SK-N-SH (cell line): Measurements from ENCODE around the gene BTBD18.

Experiments
- CTCF ChIP-seq: fragments of 200-600 bp; sonication (generic); IDR thresholded peaks from 2 replicates; pipeline ENCODE4 v1.6.1; 2017; ENCODE audit warnings: antibody characterized with exemption, mild to moderate bottlenecking, moderate library complexity
- FOXJ3 ChIP-seq: sonication (generic); formaldehyde crosslinking; IDR thresholded peaks from 2 replicates; pipeline ENCODE4 v1.5.1; 2020; ENCODE audit warnings: mild to moderate bottlenecking, missing genetic modification reagents
- GABPA ChIP-seq: IDR thresholded peaks from 2 replicates; pipeline ENCODE4 v1.4.0; 2012; ENCODE audit warnings: low read depth, mild to moderate bottlenecking
- JUND ChIP-seq: IDR thresholded peaks from 2 replicates; pipeline ENCODE4 v1.4.0; 2012
- POLR2AphosphoS5 ChIP-seq: IDR thresholded peaks from 2 replicates; pipeline ENCODE4 v1.6.1; 2012; ENCODE audit warnings: low read depth, low read length
- RAD21 ChIP-seq: IDR thresholded peaks from 2 replicates; pipeline ENCODE4 v1.6.1; 2012; ENCODE audit warnings: mild to moderate bottlenecking, low read length
- REST ChIP-seq: IDR thresholded peaks from 2 replicates; pipeline ENCODE4 v1.6.1; 2012; ENCODE audit warnings: mild to moderate bottlenecking, low read depth, low read length, moderate library complexity
- SIN3A ChIP-seq: IDR thresholded peaks from 2 replicates; pipeline ENCODE4 v1.6.1; 2012; ENCODE audit warnings: low read depth, mild to moderate bottlenecking, low read length, moderate library complexity, borderline replicate concordance
- TAF1 ChIP-seq: IDR thresholded peaks from 2 replicates; pipeline ENCODE4 v1.6.1; 2012; ENCODE audit warnings: low read depth, mild to moderate bottlenecking, low read length, moderate library complexity, borderline replicate concordance
- TCF12 ChIP-seq: IDR thresholded peaks from 2 replicates; pipeline ENCODE4 v1.4.0; 2012
- USF1 ChIP-seq: IDR thresholded peaks from 2 replicates; pipeline ENCODE4 v1.4.0; 2012; ENCODE audit warnings: low read depth, borderline replicate concordance
- YY1 ChIP-seq: IDR thresholded peaks from 2 replicates; pipeline ENCODE4 v1.4.0; 2012; ENCODE audit warnings: low read depth, mild to moderate bottlenecking
- ZBTB33 ChIP-seq: IDR thresholded peaks from 2 replicates; pipeline ENCODE4 v1.4.0; 2012; ENCODE audit warnings: low read depth, borderline replicate concordance

GRCh38 chr11:57761301-57762234, 9.9 kb upstream of the BTBD18 start, which contains the start of gene CTNND1:
- TF ChIP-seq CTCF (no peak), TAF1 (peak; percentile 90; the same call in 1 of the 2 replicates), USF1 (no peak), JUND (0 out of 2 replicates have a peak, but pooled peaks have one; percentile 1), GABPA (no peak), POLR2AphosphoS5 (peak; percentile 97), ZBTB33 (no peak), RAD21 (no peak), TCF12 (peak; percentile 45), YY1 (peak; percentile 84; the same call in 1 of the 2 replicates), REST (0 out of 2 replicates have a peak, but pooled peaks have one; percentile 36), SIN3A (no peak; the same call in 1 of the 2 replicates), FOXJ3 (CRISPR knock-in tag) (no peak)
